Smooth muscle cell (in vitro differentiated cells): Measurements from ENCODE around the gene WDR5. TPM values are rescaled to one million over a fixed set of nuclear protein-coding genes. Genes with fewer than 3 reads are reported as not detected.
A peak's percentile ranks its signal among the peaks of the same experiment; 100 is the strongest.

Experiments
- DNase-seq: peaks from one replicate; lab custom pipeline; 2025; ENCODE audit not compliant: unreplicated experiment; lab: John Stamatoyannopoulos, UW
- H2AFZ ChIP-seq: fragments of 200-600 bp; sonication (generic); 2 replicates; pipeline ENCODE4 v1.6.0; 2016; ENCODE audit warnings: antibody characterized with exemption, low read depth, mild to moderate bottlenecking
- H3F3A ChIP-seq: fragments of 200-600 bp; sonication (generic); 2 replicates; pipeline ENCODE4 v1.6.0; 2017; ENCODE audit warnings: antibody characterized with exemption, low read depth
- H3K27ac ChIP-seq: fragments of 200-600 bp; sonication (generic); 2 replicates; pipeline ENCODE4 v1.5.1; 2016; ENCODE audit warnings: low read depth, mild to moderate bottlenecking
- H3K27me3 ChIP-seq: fragments of 200-600 bp; sonication (generic); 2 replicates; pipeline ENCODE4 v1.6.1; 2016; ENCODE audit warnings: low read depth, mild to moderate bottlenecking
- H3K36me3 ChIP-seq: fragments of 200-600 bp; sonication (generic); 2 replicates; pipeline ENCODE4 v1.5.1; 2016; ENCODE audit warnings: low read depth
- H3K4me1 ChIP-seq: fragments of 200-600 bp; sonication (generic); 2 replicates; pipeline ENCODE4 v1.5.1; 2016; ENCODE audit warnings: low read depth
- H3K4me2 ChIP-seq: fragments of 200-600 bp; sonication (generic); 2 replicates; pipeline ENCODE4 v1.6.0; 2016; ENCODE audit warnings: mild to moderate bottlenecking
- H3K4me3 ChIP-seq: fragments of 200-600 bp; sonication (generic); 2 replicates; pipeline ENCODE4 v1.5.1; 2016; ENCODE audit warnings: mild to moderate bottlenecking
- H3K79me2 ChIP-seq: fragments of 200-600 bp; sonication (generic); 2 replicates; pipeline ENCODE4 v1.6.0; 2016; ENCODE audit warnings: low read depth, mild to moderate bottlenecking
- H3K9ac ChIP-seq: fragments of 200-600 bp; sonication (generic); 2 replicates; pipeline ENCODE4 v1.6.0; 2016; ENCODE audit warnings: low read depth
- H3K9me3 ChIP-seq: fragments of 200-600 bp; sonication (generic); replicated peaks from 2 replicates; pipeline ENCODE4 v1.5.1; 2016; ENCODE audit warnings: low read depth
- H4K20me1 ChIP-seq: fragments of 200-600 bp; sonication (generic); 2 replicates; pipeline ENCODE4 v1.6.0; 2016; ENCODE audit warnings: low read depth
- CTCF ChIP-seq: fragments of 200-600 bp; sonication (generic); IDR thresholded peaks from 2 replicates; pipeline ENCODE4 v1.5.1; 2017; ENCODE audit warnings: borderline replicate concordance, mild to moderate bottlenecking, antibody characterized with exemption; ENCODE audit not compliant: insufficient read depth, poor library complexity, severe bottlenecking
- WGBS: methylation state at CpG from one replicate; pipeline ENCODE4 v1.1.7; 2016; ENCODE audit warnings: low lambda C conversion rate; 5-methylcytosine and 5-hydroxymethylcytosine counted together
- polyA plus RNA-seq: library from polyadenylated mRNA; unstranded; fragments of >200 nt; fragmentation: Nextera tagmentation; extraction: Ambion mirVana; gene quantifications from 2 replicates; pipeline ENCODE4 v1.2.1, GENCODE V29; 2016
- total RNA-seq: library from RNA; depleted of rRNA; stranded (reverse); fragments of >200 nt; gene quantifications from 2 replicates; pipeline ENCODE4 v1.2.3, GENCODE V29; 2014

Gene WDR5
- total and polyA plus RNA-seq, 2 experiments from 2014 or later: 9.8 to 15.7 TPM

DNA sequence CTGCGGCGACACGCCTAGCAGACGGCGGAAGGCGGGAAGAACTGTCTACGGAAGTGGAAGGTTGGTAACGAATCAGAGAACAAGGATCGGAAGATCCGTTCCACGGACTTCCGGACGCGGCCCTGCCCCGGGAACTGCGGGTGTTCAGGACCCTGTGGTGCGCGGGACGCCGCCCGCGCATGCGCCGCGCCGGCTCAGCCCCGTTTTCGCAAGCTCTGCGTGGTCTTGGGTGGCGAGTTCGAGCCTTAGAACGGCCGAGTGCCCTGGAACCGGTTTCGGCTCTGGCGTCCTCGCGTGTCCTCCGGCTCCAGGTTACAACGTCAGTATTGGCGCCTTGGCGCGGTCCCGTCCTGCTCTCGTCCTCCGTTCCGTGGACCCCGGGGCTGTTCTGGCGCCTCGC lies 29.0 kb downstream of the WDR5 start:
- H3K27me3 ChIP-seq: no peaks in the 10 kb centered on the region
- H3K79me2 ChIP-seq: no peaks in the 10 kb centered on the region
- H3K4me1 ChIP-seq: no peaks in the 10 kb centered on the region
- H3F3A ChIP-seq: no peaks in the 10 kb centered on the region
- no peak overlapping the region for H3K27ac ChIP-seq
- no peaks in the 10 kb centered on the region for H3K9me3 ChIP-seq
- no peak for TF ChIP-seq CTCF
- DNase-seq: no peak
- no peak overlapping the region for H3K4me3 ChIP-seq
- no peaks in the 10 kb centered on the region for H4K20me1 ChIP-seq
- no peak overlapping the region for H3K4me2 ChIP-seq
- WGBS: under 1% methylated on average over 50 of the region's 50 CpGs
- H2AFZ ChIP-seq: no peak overlapping the region
- H3K36me3 ChIP-seq: no peaks in the 10 kb centered on the region
- H3K9ac ChIP-seq: no peak overlapping the region

DNA sequence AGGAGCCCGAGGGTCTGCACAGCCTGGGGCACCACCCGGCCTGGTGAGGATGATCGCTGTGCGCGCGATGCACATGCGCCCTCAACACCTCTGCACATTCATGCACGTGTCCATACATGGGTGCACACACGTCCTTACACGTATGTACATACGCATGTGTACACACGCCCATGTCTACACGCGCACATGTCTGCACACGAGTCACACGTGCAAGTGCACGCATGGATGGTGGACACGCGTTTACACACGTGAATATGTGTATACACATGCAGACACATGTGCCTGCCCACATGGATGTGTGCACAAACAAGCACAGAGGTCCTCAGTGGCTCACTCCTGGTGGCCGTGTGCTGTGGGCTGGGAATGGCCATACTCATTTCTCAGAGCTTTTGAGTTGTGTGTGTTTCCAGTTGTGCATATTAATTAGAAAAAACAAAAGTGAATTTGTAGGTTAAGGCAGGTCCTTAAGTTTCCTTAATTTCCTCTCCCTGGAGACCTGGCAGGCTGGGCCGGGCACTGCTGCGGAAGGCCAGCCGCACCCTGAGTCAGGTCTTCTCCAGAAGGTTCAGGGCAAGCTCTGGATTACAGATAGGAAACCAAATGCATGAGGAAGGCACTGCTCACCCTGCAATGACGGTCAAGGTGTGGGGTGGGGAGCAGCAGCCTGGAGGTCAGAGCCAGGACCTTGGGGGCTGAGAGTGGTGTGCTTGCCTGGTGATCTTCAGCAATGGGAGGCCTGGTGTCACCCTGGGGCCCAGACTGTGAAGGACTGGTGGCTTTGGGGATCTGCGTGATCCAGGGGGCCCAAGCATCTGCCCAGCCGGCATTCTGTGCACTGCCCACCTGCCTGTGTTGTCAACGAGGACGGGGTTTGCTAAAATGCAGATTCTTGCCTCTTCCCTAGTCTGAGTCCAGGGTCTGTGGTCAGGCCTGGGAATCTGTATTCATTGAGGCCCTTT lies 29.8 kb downstream of the WDR5 start:
- Histone ChIP-seq H3K79me2 (no peaks in the 10 kb centered on the region), H3K4me1 (no peaks in the 10 kb centered on the region), H3K9ac (no peak overlapping the region), H3K4me2 (no peak overlapping the region), H4K20me1 (no peaks in the 10 kb centered on the region), H3K9me3 (no peaks in the 10 kb centered on the region), H3K27ac (no peak overlapping the region), H2AFZ (no peak overlapping the region), H3K4me3 (no peak overlapping the region), H3F3A (no peaks in the 10 kb centered on the region), H3K27me3 (no peaks in the 10 kb centered on the region), H3K36me3 (no peaks in the 10 kb centered on the region)
- WGBS: 62% methylated on average over 29 of the region's 29 CpGs
- no peak for DNase-seq
- no peak for TF ChIP-seq CTCF

GRCh38 chr9:134166374-134166773 lies 30.5 kb downstream of the WDR5 start:
- Histone ChIP-seq H3K36me3 (no peaks in the 10 kb centered on the region), H3K4me3 (no peak overlapping the region), H3F3A (no peaks in the 10 kb centered on the region), H3K9me3 (no peaks in the 10 kb centered on the region), H4K20me1 (no peaks in the 10 kb centered on the region), H3K4me1 (no peaks in the 10 kb centered on the region), H3K9ac (no peak overlapping the region), H3K27me3 (no peaks in the 10 kb centered on the region), H2AFZ (no peak overlapping the region), H3K27ac (no peak overlapping the region), H3K79me2 (no peaks in the 10 kb centered on the region), H3K4me2 (no peak overlapping the region)
- DNase-seq: no peak
- 98% methylated on average over 13 of the region's 13 CpGs for WGBS
- TF ChIP-seq CTCF: no peak

DNA sequence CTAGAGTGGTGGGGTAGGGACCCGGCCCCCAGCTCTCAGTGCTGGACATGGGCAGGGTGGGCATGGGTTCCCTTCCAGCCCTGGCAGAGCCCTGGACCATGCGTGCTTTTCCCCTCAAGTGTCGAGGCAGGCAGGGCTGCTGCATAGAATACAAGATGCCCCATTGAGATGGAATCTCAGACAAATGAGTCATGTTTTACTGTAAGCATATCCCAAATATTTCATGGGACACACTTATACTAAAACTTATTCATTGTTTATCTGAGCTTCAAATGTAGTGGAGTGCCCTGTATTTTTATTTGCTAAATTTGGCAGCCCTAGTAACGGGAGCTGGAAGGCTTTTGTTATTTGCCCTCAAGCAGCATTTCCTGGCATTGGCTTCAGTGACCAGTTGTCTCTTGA lies 31.6 kb downstream of the WDR5 start:
- no peak for DNase-seq
- H3K4me1 ChIP-seq: no peaks in the 10 kb centered on the region
- no peak overlapping the region for H2AFZ ChIP-seq
- no peaks in the 10 kb centered on the region for H4K20me1 ChIP-seq
- H3F3A ChIP-seq: no peaks in the 10 kb centered on the region
- WGBS: 79% methylated on average over 4 of the region's 4 CpGs
- no peaks in the 10 kb centered on the region for H3K79me2 ChIP-seq
- no peaks in the 10 kb centered on the region for H3K36me3 ChIP-seq
- H3K4me3 ChIP-seq: no peak overlapping the region
- no peak for TF ChIP-seq CTCF
- no peak overlapping the region for H3K27ac ChIP-seq
- H3K4me2 ChIP-seq: peak overlapping the region; percentile 9
- no peak overlapping the region for H3K9ac ChIP-seq
- no peaks in the 10 kb centered on the region for H3K9me3 ChIP-seq
- no peaks in the 10 kb centered on the region for H3K27me3 ChIP-seq
